ENCODE data around the gene TET2.

GRCh38 chr4:105113800-105114199 lies 32.9 kb upstream of the TET2 start:
- TF ChIP-seq POLR2A (IDR thresholded peaks at IDR 0.05) (no peak), CTCF (IDR thresholded peaks at IDR 0.05) (no peak)
